BLaER1 (cell line): ENCODE data around the gene BAZ1A.
A peak's percentile ranks its signal among the peaks of the same experiment; 100 is the strongest.
"Not testable (repeated sequence)": the region's sequence is repeated elsewhere in the genome, so short reads cannot be mapped to it uniquely, and the experiment has no call there.

Experiments
- H3K27ac ChIP-seq: shearing (Covaris generic); formaldehyde crosslinking; 2 replicates; pipeline ENCODE4 v1.8.1; 2022
- H3K27me3 ChIP-seq: shearing (Covaris generic); formaldehyde crosslinking; 2 replicates; pipeline ENCODE4 v1.8.1; 2022
- H3K36me3 ChIP-seq: shearing (Covaris generic); formaldehyde crosslinking; 2 replicates; pipeline ENCODE4 v1.8.1; 2022
- H3K4me1 ChIP-seq: shearing (Covaris generic); formaldehyde crosslinking; 2 replicates; pipeline ENCODE4 v1.8.1; 2022
- H3K4me2 ChIP-seq: shearing (Covaris generic); formaldehyde crosslinking; 2 replicates; pipeline ENCODE4 v1.8.1; 2022
- H3K4me3 ChIP-seq: shearing (Covaris generic); formaldehyde crosslinking; 2 replicates; pipeline ENCODE4 v1.8.1; 2022
- H3K9ac ChIP-seq: shearing (Covaris generic); formaldehyde crosslinking; 2 replicates; pipeline ENCODE4 v1.8.1; 2022
- H3K9me3 ChIP-seq: shearing (Covaris generic); formaldehyde crosslinking; 2 replicates; pipeline ENCODE4 v1.8.1; 2022
- H4K20me1 ChIP-seq: shearing (Covaris generic); formaldehyde crosslinking; 2 replicates; pipeline ENCODE4 v1.8.1; 2022
- Cebpa-rat ChIP-seq: shearing (Covaris generic); IDR thresholded peaks from 2 replicates; pipeline ENCODE4 v1.8.1; 2022

The BAZ1A gene

DNA sequence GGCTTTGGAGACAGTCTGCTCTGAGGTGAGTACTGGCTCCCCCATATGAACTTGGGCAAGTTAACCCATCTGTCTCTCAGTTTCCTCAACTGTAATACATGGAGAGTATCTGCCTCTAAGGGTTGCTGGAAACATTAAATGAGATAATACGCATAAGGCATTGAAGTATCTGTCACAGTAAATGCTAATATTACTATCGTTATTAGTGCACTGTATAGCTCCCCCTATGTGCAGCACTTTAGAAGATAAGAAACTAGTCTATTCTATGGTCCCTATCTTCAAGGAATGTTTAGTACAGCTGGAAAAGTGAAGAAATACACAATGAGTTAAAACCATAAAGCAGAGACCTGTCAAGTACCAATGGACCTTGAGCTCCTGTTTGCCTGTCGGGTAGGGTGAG lies 109.1 kb downstream of the BAZ1A start:
- H3K4me1 ChIP-seq, result no peaks in the 10 kb centered on the region
- H3K4me2 ChIP-seq, result no peak overlapping the region
- H3K27ac ChIP-seq, result no peak overlapping the region
- H3K4me3 ChIP-seq, result no peak overlapping the region
- peaks cover 46% of the 10 kb centered on the region; the same call in 1 of the 2 replicates for H4K20me1 ChIP-seq
- TF ChIP-seq Cebpa-rat, result no peak
- H3K9ac ChIP-seq, result no peak overlapping the region
- H3K36me3 ChIP-seq, result peaks cover 91% of the 10 kb centered on the region
- H3K9me3 ChIP-seq, result no peaks in the 10 kb centered on the region
- H3K27me3 ChIP-seq, result no peaks in the 10 kb centered on the region

DNA sequence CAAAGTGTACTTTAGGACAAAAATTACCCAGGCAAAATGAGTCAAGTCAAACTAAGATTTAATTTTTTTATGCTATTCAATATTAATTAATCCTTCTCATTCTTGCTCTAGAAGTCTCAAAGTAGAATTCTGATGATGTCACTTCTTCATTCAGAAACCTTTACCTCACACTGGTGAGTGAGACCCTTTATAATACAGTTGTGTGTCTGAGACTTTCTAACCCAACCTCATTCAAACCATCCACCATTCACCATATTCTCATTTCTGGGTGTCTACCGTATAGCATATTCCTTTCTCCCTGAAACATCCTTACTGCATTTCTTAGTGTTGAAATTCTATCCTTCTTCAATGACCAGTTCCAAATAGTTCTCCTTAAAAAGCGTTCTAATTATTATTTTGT lies 119.9 kb downstream of the BAZ1A start:
- no peaks in the 10 kb centered on the region for H3K4me1 ChIP-seq
- H3K9me3 ChIP-seq, result no peaks in the 10 kb centered on the region
- no peak overlapping the region for H3K4me3 ChIP-seq
- H3K9ac ChIP-seq, result no peak overlapping the region
- no peaks in the 10 kb centered on the region for H4K20me1 ChIP-seq
- H3K36me3 ChIP-seq, result peaks cover 85% of the 10 kb centered on the region
- no peak overlapping the region for H3K27ac ChIP-seq
- no peaks in the 10 kb centered on the region for H3K27me3 ChIP-seq
- H3K4me2 ChIP-seq, result no peak overlapping the region
- no peak for TF ChIP-seq Cebpa-rat

GRCh38 chr14:34754687-34755086 lies 120.5 kb downstream of the BAZ1A start:
- no peak overlapping the region for H3K9ac ChIP-seq
- no peaks in the 10 kb centered on the region for H3K4me1 ChIP-seq
- no peak overlapping the region for H3K27ac ChIP-seq
- TF ChIP-seq Cebpa-rat, result no peak
- no peak overlapping the region for H3K4me3 ChIP-seq
- H3K4me2 ChIP-seq, result no peak overlapping the region
- no peaks in the 10 kb centered on the region for H4K20me1 ChIP-seq
- H3K27me3 ChIP-seq, result no peaks in the 10 kb centered on the region
- H3K9me3 ChIP-seq, result no peaks in the 10 kb centered on the region
- peaks cover 80% of the 10 kb centered on the region for H3K36me3 ChIP-seq

DNA sequence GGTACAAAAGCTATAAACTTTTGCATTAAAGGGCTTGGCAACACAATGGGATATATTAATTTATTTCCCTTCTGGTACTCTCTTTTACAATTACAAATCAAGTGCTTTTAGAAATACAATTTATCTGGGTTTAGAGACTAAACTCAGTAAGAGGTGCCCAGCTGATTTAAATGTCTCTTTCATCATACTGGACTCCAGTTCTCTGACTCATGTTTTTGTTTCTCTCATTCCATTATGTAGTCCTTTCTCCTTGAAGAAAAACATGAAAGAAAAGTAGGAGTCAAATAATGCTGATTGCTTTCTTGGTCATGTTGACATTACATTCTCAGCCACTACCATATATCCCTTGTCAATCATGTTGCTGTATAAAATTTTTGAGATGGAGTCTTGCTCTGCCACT lies 124.5 kb downstream of the BAZ1A start:
- H3K4me1 ChIP-seq, result 0 out of 2 replicates have a peak, but pooled peaks cover 6% of the 10 kb centered on the region
- H4K20me1 ChIP-seq, result no peaks in the 10 kb centered on the region
- no peaks in the 10 kb centered on the region for H3K27me3 ChIP-seq
- no peak overlapping the region for H3K4me2 ChIP-seq
- H3K9ac ChIP-seq, result no peak overlapping the region
- peaks cover 44% of the 10 kb centered on the region for H3K36me3 ChIP-seq
- no peak overlapping the region for H3K27ac ChIP-seq
- no peak overlapping the region for H3K4me3 ChIP-seq
- no peaks in the 10 kb centered on the region for H3K9me3 ChIP-seq
- no peak for TF ChIP-seq Cebpa-rat

- H3K4me3 ChIP-seq, result no peak overlapping the region
- H3K4me2 ChIP-seq, result no peak overlapping the region
- no peak for TF ChIP-seq Cebpa-rat
- H3K27me3 ChIP-seq, result no peaks in the 10 kb centered on the region
- H3K27ac ChIP-seq, result no peak overlapping the region
- no peak overlapping the region for H3K9ac ChIP-seq
- H3K36me3 ChIP-seq, result peaks cover 39% of the 10 kb centered on the region
- H3K4me1 ChIP-seq, result 0 out of 2 replicates have a peak, but pooled peaks cover 6% of the 10 kb centered on the region
- no peaks in the 10 kb centered on the region for H4K20me1 ChIP-seq
- H3K9me3 ChIP-seq, result no peaks in the 10 kb centered on the region
Measured at GRCh38 chr14:34750233-34750632, 124.9 kb downstream of the BAZ1A start.

DNA sequence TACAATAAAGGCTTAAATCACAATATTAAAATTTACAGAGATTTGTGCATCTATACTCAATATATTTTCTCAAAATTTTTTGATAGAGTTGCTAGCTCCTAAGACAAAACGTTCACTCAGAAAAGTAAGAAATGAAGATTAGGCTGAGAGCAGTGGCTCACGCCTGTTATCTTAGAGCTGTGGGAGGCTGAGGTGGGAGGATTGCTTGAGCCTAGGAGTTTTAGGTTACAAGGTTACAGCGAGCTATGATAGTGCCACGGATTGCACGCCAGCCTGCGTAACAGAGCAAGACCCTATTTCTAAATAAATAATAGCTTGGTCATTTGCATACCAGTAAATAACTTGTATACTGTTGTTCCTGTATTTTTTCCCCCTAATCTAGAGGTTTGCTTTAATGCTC lies 125.8 kb downstream of the BAZ1A start:
- Histone ChIP-seq H3K9ac (no peak overlapping the region), H3K9me3 (no peaks in the 10 kb centered on the region), H3K27me3 (no peaks in the 10 kb centered on the region), H3K4me1 (0 out of 2 replicates have a peak, but pooled peaks cover 6% of the 10 kb centered on the region), H3K4me2 (no peak overlapping the region), H4K20me1 (no peaks in the 10 kb centered on the region), H3K4me3 (no peak overlapping the region), H3K36me3 (peaks cover 31% of the 10 kb centered on the region), H3K27ac (no peak overlapping the region)
- TF ChIP-seq Cebpa-rat, result no peak

- Histone ChIP-seq H4K20me1 (no peaks in the 10 kb centered on the region), H3K4me2 (peak overlapping the region; percentile 29), H3K36me3 (no peaks in the 10 kb centered on the region), H3K27ac (no peak overlapping the region), H3K4me1 (peaks cover 30% of the 10 kb centered on the region), H3K4me3 (no peak overlapping the region), H3K9ac (no peak overlapping the region), H3K9me3 (peaks cover 4% of the 10 kb centered on the region), H3K27me3 (no peaks in the 10 kb centered on the region)
- no peak for TF ChIP-seq Cebpa-rat
Measured at GRCh38 chr14:34742270-34743115, 132.7 kb downstream of the BAZ1A start.

DNA sequence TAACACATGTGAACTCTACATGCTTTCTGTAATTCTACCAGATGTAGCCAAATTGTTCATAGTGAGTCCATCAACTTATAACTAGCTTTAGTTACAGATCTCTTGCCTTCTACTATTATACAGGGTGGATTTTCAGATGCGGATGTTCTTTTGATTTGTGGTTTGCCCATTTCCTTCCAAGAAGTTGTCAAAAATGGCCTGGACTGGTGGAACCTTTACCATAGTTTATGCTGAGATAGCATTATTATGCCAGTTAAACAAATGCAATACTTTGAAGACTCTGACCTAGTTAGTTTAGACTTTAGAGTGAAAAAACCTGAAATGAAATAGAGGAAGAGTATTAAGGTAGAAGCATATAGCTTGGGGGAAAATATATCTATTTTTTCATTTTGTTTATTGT lies 133.3 kb downstream of the BAZ1A start:
- H3K27ac ChIP-seq, result no peak overlapping the region
- TF ChIP-seq Cebpa-rat, result no peak
- peaks cover 30% of the 10 kb centered on the region for H3K4me1 ChIP-seq
- peak overlapping the region; percentile 29 for H3K4me2 ChIP-seq
- H4K20me1 ChIP-seq, result no peaks in the 10 kb centered on the region
- H3K4me3 ChIP-seq, result no peak overlapping the region
- H3K9ac ChIP-seq, result no peak overlapping the region
- no peaks in the 10 kb centered on the region for H3K27me3 ChIP-seq
- H3K9me3 ChIP-seq, result peaks cover 4% of the 10 kb centered on the region
- no peaks in the 10 kb centered on the region for H3K36me3 ChIP-seq

DNA sequence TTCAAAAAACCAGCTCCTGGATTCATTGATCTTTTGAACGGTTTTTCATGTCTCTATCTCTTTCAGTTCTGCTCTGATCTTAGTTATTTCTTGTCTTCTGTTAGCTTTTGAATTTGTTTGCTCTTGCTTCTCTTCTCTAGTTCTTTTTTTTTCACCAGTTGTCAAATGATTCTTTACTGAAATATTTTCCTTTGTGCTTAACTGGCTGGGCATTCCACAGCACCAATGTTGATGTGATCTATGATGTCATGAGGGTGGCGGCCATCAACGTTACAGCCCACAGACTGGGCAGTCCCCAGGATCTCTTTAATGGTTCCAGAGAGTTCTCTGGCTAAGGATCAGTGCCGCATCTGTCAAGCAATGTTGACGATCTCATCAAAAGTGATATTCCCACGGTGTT lies 135.0 kb downstream of the BAZ1A start:
- not testable (repeated sequence) for H3K36me3 ChIP-seq, H3K9me3 ChIP-seq, H3K4me2 ChIP-seq, H3K27ac ChIP-seq, H3K9ac ChIP-seq, H3K27me3 ChIP-seq, H4K20me1 ChIP-seq, H3K4me3 ChIP-seq
- H3K4me1 ChIP-seq, result peaks cover 24% of the 10 kb centered on the region

DNA sequence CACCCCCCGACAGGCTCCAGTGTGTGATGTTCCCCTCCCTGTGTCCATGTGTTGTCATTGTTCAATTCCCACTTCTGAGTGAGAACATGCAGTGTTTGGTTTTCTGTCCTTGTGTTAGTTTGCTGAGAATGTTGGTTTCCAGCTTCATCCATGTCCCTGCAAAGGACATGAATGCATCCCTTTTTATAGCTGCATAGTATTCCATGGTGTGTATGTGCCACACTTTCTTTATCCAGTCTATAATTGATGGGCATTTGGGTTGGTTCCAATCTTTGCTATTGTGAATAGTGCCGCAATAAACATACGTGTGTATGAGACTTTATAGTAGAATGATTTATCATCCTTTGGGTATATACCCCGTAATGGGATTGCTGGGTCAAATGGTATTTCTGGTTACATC lies 138.1 kb downstream of the BAZ1A start:
- H3K9me3 ChIP-seq, H3K4me2 ChIP-seq, H3K27me3 ChIP-seq, H3K4me1 ChIP-seq, H4K20me1 ChIP-seq, H3K36me3 ChIP-seq, H3K27ac ChIP-seq, H3K9ac ChIP-seq, H3K4me3 ChIP-seq: not testable (repeated sequence)

DNA sequence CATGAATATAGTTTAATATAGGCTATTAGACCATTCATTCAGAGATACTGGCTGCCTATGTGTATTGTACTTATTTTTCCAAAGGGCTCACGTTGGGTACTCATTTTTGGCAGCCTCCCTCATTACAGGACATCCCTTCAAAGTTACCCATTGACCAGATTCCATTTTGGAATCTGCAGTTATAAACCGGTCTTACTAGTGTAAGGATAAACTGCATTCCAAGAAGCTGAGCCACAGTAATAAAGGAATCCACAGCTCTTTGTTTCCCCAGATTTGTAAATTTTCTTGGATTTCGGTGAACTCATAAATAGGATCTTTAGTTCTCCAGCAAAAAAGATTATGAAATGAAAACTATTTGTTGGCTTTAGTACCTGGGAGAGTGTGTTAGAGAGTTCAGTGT lies 141.9 kb downstream of the BAZ1A start:
- H3K36me3 ChIP-seq, result no peaks in the 10 kb centered on the region
- no peaks in the 10 kb centered on the region for H4K20me1 ChIP-seq
- no peaks in the 10 kb centered on the region for H3K4me1 ChIP-seq
- H3K4me3 ChIP-seq, result no peak overlapping the region
- no peak overlapping the region for H3K4me2 ChIP-seq
- no peaks in the 10 kb centered on the region for H3K9me3 ChIP-seq
- no peaks in the 10 kb centered on the region for H3K27me3 ChIP-seq
- H3K9ac ChIP-seq, result no peak overlapping the region
- no peak overlapping the region for H3K27ac ChIP-seq
- TF ChIP-seq Cebpa-rat, result no peak
